SJSA1 (cell line): ENCODE measurements around the gene USP6. TPM values are rescaled to one million over a fixed set of nuclear protein-coding genes. Genes with fewer than 3 reads are reported as not detected.
"Not testable (repeated sequence)": the region's sequence is repeated elsewhere in the genome, so short reads cannot be mapped to it uniquely, and the experiment has no call there.

Source experiments
- DNase-seq, 2 experiments: peaks; one replicate each; pipeline ENCODE4 v3.0.0-alpha.2; 2015 to 2020; ENCODE audit warnings: low spot score in 2 of 2, low read depth in 1 of 2
- H3K27ac ChIP-seq: fragments of 250-450 bp; sonication (Bioruptor Pico); 2 replicates; pipeline ENCODE4 v1.5.1; 2020; ENCODE audit warnings: mild to moderate bottlenecking, moderate library complexity
- H3K27me3 ChIP-seq: fragments of 250-450 bp; sonication (Bioruptor Pico); replicated peaks from 2 replicates; pipeline ENCODE4 v1.5.1; 2020; ENCODE audit warnings: mild to moderate bottlenecking, moderate library complexity
- H3K36me3 ChIP-seq: fragments of 250-450 bp; sonication (Bioruptor Pico); 2 replicates; pipeline ENCODE4 v1.5.1; 2020; ENCODE audit warnings: mild to moderate bottlenecking
- H3K4me1 ChIP-seq: fragments of 250-450 bp; sonication (Bioruptor Pico); replicated peaks from 2 replicates; pipeline ENCODE4 v1.6.1; 2021; ENCODE audit warnings: mild to moderate bottlenecking
- H3K4me3 ChIP-seq: fragments of 250-450 bp; sonication (Bioruptor Pico); 2 replicates; pipeline ENCODE4 v1.5.1; 2020; ENCODE audit warnings: mild to moderate bottlenecking
- H3K9me3 ChIP-seq: fragments of 250-450 bp; sonication (Bioruptor Pico); replicated peaks from 2 replicates; pipeline ENCODE4 v1.5.1; 2020; ENCODE audit warnings: mild to moderate bottlenecking
- total RNA-seq: library from RNA; depleted of rRNA; stranded (reverse); fragments of >200 nt; shearing (Covaris generic); gene quantifications from 2 replicates; pipeline ENCODE4 v1.2.3, GENCODE V29; 2014; rRNA removed

Gene USP6
- not detected in 2 replicates for total RNA-seq

DNA sequence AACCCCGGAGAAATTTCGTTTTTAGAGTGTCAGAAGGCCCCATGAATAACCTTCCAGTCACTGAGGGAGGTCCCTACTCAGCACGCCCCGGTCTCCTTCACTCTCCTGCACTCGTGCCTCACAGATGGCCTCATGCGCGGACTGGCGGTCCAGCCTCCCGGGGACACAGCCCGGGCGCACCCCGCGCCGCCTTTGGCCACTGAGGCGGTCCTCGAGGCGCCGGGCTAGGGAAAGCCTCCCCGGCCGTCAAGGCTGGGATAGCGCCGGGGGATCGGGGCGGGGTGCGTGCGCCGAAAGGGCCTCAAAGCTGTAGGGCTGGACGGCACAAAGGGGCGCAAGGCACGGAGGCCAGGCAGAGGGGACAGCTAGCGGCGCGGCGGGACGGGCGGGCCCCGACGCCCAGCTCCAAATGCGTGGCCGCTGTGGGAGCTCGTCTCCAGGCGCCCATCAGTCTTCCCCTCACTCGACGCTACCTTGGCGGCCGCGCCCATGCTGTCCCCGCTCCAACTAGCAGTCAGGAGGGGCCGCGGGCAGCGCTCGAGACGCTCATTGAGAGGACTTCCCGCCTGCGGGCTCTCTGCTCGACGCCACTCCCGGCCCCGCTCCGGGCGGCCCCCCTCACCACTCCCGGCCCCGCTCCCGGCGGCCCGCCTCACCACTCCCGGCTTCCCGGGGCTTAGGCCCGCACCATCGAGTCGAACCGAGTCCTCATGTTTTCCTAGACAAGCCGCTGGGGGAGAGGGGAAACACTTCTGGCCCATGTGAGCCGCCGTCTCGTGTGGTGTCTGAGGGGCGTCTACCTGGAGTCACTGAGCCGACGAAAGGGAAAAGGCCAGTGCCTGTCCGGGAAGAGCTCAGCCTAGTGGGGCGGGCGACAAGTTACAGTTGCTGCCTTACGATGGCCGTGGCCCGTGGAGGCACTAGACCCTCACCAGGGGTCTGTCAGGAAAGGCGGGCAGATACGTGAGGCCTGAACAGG lies at the start of gene USP6:
USP6 (plus strand) TSS at position 360 of the 979 bp plus-strand sequence. CDS start 14,336 bp downstream, outside the sequence.
- Histone ChIP-seq H3K4me1 (peaks cover 5% of the 10 kb centered on the region; the same call in 1 of the 2 replicates), H3K27me3 (peaks cover 26% of the 10 kb centered on the region), H3K36me3 (no peaks in the 10 kb centered on the region), H3K4me3 (no peak within 1 kb of the TSS), H3K9me3 (0 out of 2 replicates have a peak, but pooled peaks cover 4% of the 10 kb centered on the region), H3K27ac (no peak within 1 kb of the TSS)
- no peak for DNase-seq

DNA sequence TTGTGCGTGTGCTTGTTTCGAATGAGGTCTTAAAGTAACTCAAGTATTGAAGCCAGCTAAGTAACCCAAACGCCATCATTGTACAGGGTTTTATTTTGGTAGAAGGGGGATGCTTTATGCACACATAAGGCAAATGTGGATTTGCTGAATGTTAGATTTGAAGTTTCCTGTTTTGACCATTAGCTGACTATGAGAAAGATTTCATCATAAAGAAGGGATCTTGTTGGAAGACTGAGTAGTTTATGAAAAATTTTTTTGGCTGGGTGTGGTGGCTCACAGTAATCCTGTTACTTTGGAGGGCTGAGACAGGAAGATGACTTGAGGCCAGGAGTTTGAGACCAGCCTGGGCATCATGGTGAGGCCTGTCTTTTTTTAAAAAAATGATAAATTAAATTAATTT lies 47.6 kb upstream of the USP6 start:
- Histone ChIP-seq H3K4me1 (no peaks in the 10 kb centered on the region), H3K9me3 (no peaks in the 10 kb centered on the region), H3K27ac (no peak overlapping the region), H3K27me3 (no peaks in the 10 kb centered on the region; the same call in 1 of the 2 replicates), H3K4me3 (no peak overlapping the region), H3K36me3 (no peaks in the 10 kb centered on the region)
- DNase-seq, result no peak

DNA sequence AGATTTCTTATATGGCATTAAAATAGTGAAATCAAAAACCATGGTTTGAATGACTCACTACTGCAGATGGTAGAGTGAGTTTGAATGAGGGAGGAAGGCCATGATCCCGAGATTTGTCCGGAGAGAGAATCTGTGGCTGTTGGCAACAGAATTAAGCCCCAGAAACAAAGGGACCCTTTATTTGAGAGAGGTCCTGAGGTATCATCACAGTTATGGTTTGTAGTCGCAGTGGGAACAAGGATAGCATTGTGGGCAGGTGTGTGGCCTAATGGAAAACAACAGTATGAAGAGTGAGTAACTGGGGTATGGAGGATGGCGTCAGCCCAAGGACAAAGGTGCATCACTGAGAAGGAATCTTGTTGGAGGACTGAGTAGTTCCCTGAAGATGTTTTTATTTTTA lies 46.1 kb upstream of the USP6 start:
- Histone ChIP-seq H3K9me3 (no peaks in the 10 kb centered on the region), H3K36me3 (no peaks in the 10 kb centered on the region), H3K4me3 (no peak overlapping the region), H3K27ac (no peak overlapping the region), H3K4me1 (no peaks in the 10 kb centered on the region), H3K27me3 (no peaks in the 10 kb centered on the region; the same call in 1 of the 2 replicates)
- DNase-seq, result no peak

DNA sequence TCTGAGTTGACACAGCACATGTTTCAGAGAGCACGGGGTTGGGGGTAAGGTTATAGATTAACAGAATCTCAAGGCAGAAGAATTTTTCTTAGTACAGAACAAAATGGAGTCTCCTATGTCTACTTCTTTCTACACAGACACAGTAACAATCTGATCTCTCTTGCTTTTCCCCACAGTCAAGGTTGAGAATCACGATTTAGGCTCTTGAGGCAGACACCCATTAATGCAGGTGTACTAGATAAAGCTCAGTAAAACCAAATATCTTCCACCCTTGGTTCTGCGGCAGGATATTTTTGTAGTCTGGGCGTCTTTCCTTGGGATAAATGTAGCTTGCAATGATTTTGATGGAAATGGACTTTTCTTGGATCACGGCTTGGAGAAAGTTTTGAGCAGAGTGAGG lies 40.4 kb upstream of the USP6 start:
- H3K4me3 ChIP-seq, H3K36me3 ChIP-seq, DNase-seq: not testable (repeated sequence)

GRCh38 chr17:5077275-5077674 lies 38.6 kb upstream of the USP6 start:
- not testable (repeated sequence) for H3K4me3 ChIP-seq, H3K27me3 ChIP-seq

More for the DNA sequence above, 40.4 kb upstream of the USP6 start:
- H3K4me1 ChIP-seq, H3K27ac ChIP-seq, H3K27me3 ChIP-seq: not testable (repeated sequence)
- H3K9me3 ChIP-seq, result peaks cover 10% of the 10 kb centered on the region

GRCh38 chr17:5077781-5078105 lies 38.1 kb upstream of the USP6 start:
- Histone ChIP-seq H3K4me1 (no peaks in the 10 kb centered on the region), H3K36me3 (no peaks in the 10 kb centered on the region), H3K9me3 (peaks cover 10% of the 10 kb centered on the region), H3K27ac (no peak overlapping the region), H3K4me3 (peak overlapping the region; percentile 39), H3K27me3 (peaks cover 7% of the 10 kb centered on the region; the same call in 1 of the 2 replicates)
- no peak for DNase-seq

More at GRCh38 chr17:5077275-5077674, 38.6 kb upstream of the USP6 start:
- peaks cover 10% of the 10 kb centered on the region for H3K9me3 ChIP-seq
- not testable (repeated sequence) for H3K4me1 ChIP-seq, DNase-seq, H3K27ac ChIP-seq, H3K36me3 ChIP-seq

- H3K9me3 ChIP-seq, result peaks cover 10% of the 10 kb centered on the region
- no peaks in the 10 kb centered on the region for H3K4me1 ChIP-seq
- peaks cover 7% of the 10 kb centered on the region; the same call in 1 of the 2 replicates for H3K27me3 ChIP-seq
- H3K36me3 ChIP-seq, result no peaks in the 10 kb centered on the region
- peak in 1 of 2 experiments; percentile 25 for DNase-seq
- H3K27ac ChIP-seq, result no peak within 1 kb of the TSS
- H3K4me3 ChIP-seq, result peak within 1 kb of the TSS; percentile 39
These were observed 37.5 kb upstream of the USP6 start, which contains the start of gene ZFP3 for GRCh38 chr17:5078106-5079028. TSS of gene ZFP3 (plus strand) at chr17:5078467. CDS start at chr17:5091505, 13,038 bp downstream.

GRCh38 chr17:5080591-5080990 lies 35.2 kb upstream of the USP6 start:
- no peak for DNase-seq

DNA sequence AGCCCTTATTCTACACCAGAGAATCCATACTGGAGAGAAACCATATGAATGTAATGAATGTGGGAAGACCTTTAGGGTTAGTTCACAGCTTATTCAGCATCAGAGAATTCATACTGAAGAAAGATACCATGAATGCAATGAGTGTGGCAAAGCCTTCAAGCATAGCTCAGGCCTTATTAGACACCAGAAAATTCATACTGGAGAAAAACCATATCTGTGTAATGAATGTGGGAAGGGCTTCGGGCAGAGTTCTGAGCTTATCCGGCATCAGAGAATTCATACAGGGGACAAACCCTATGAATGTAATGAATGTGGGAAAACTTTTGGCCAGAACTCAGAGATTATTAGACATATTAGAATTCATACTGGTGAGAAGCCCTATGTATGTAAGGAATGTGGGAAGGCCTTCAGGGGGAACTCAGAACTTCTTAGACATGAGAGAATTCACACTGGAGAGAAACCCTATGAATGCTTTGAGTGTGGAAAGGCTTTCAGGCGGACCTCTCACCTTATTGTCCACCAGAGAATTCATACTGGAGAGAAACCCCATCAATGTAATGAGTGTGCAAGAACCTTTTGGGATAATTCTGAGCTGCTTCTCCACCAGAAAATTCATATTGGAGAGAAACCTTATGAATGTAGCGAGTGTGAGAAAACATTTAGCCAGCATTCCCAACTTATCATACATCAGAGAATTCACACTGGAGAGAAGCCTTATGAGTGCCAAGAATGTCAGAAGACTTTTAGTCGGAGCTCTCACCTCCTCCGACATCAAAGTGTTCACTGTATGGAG lies 23.4 kb upstream of the USP6 start:
- H3K4me1 ChIP-seq, result no peaks in the 10 kb centered on the region
- no peak overlapping the region for H3K27ac ChIP-seq
- H3K36me3 ChIP-seq, result no peaks in the 10 kb centered on the region
- peaks cover 37% of the 10 kb centered on the region for H3K9me3 ChIP-seq
- no peak overlapping the region for H3K4me3 ChIP-seq
- no peaks in the 10 kb centered on the region; the same call in 1 of the 2 replicates for H3K27me3 ChIP-seq
- DNase-seq, result no peak

More at GRCh38 chr17:5080591-5080990, 35.2 kb upstream of the USP6 start:
- Histone ChIP-seq H3K27ac (no peak overlapping the region), H3K4me3 (no peak overlapping the region), H3K27me3 (peaks cover 7% of the 10 kb centered on the region; the same call in 1 of the 2 replicates), H3K36me3 (no peaks in the 10 kb centered on the region), H3K4me1 (no peaks in the 10 kb centered on the region), H3K9me3 (peaks cover 10% of the 10 kb centered on the region)

GRCh38 chr17:5096731-5097100 lies 19.1 kb upstream of the USP6 start:
- no peak overlapping the region for H3K27ac ChIP-seq
- no peaks in the 10 kb centered on the region; the same call in 1 of the 2 replicates for H3K27me3 ChIP-seq
- peaks cover 32% of the 10 kb centered on the region for H3K9me3 ChIP-seq
- H3K4me1 ChIP-seq, result no peaks in the 10 kb centered on the region
- no peak for DNase-seq
- no peak overlapping the region for H3K4me3 ChIP-seq
- no peaks in the 10 kb centered on the region for H3K36me3 ChIP-seq

DNA sequence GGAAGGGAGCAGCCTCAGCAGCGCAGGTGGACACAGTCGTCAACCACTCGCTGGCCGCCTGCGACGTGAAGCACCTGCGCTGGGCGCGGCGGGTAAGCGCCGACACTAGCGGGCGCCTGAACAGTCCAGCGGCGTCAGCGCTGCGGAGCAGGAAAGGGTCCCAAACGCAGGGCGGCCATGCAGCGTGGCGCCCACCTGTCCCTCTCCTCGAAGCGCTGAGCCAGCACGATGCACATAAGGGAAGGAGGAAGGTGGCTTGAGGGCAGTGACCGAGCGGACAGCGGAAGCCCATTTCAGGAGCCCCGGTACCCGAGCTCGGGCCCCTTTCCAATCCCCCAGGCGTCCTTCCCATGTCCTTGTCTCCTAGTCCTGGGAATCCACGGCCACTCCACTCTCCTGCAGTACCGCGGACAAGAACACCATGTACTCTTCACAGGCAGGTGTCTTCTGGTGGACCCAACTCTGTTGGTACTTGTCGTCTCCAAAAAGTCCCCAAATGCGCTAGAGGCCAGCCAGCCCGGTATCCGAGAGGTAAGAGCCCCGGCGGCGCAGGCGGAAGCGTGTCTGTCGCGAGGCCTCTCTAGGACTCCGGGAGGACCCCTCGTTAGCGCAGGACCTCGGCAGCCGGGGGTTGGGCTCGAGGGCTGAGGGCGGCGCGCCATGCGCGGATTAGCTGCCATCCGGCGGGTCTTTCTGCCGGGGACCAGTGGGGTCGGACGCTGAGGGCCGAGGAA lies 18.6 kb upstream of the USP6 start:
- H3K4me1 ChIP-seq, result no peaks in the 10 kb centered on the region

DNA sequence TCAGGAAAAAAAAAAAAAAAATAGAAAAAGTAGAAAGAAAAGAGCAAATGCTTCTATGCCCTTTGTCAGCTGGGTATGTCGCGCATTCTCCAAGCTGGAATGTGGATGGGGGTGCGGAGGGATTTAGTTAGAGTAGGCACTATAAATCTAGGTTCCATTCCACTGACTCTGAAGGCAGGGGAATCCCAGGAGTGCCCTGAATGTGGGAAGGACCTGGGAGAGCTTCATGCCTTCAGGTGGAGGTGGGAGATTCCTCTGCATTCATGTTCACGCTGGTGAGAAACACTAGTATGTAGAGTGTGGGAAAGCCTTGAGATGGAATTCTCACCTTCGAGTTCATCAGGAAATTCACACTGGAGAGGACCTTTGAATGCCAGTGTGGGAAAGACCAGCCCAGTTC lies 16.6 kb upstream of the USP6 start:
- H3K27ac ChIP-seq, result no peak overlapping the region
- no peaks in the 10 kb centered on the region; the same call in 1 of the 2 replicates for H3K27me3 ChIP-seq
- no peaks in the 10 kb centered on the region for H3K4me1 ChIP-seq
- H3K9me3 ChIP-seq, result peaks cover 21% of the 10 kb centered on the region
- DNase-seq, result no peak
- H3K36me3 ChIP-seq, result no peaks in the 10 kb centered on the region
- H3K4me3 ChIP-seq, result no peak overlapping the region

More for the DNA sequence above, 18.6 kb upstream of the USP6 start:
- Histone ChIP-seq H3K27me3 (no peaks in the 10 kb centered on the region; the same call in 1 of the 2 replicates), H3K9me3 (peaks cover 28% of the 10 kb centered on the region), H3K27ac (no peak overlapping the region), H3K4me3 (no peak overlapping the region), H3K36me3 (no peaks in the 10 kb centered on the region)
- no peak for DNase-seq
